B cell (primary cell): Measurements from ENCODE around the gene KCNC1. TPM values are rescaled to one million over a fixed set of nuclear protein-coding genes. Genes with fewer than 3 reads are reported as not detected.

Experiments
- ATAC-seq: fragments of 200-7000 bp; cut with Tn5 transposase; one replicate; pipeline ENCODE4 v1.10.0; 2021; ENCODE audit warnings: low read depth, mild to moderate bottlenecking, moderate number of reproducible peaks, moderate library complexity
- CTCF ChIA-PET: fragments of 350-600 bp; sonication (Branson Sonifier 250); formaldehyde crosslinking; loops from one replicate; lab custom pipeline; 2021; ENCODE audit warnings: antibody characterized with exemption, inconsistent platforms; lab: Charles Lee
- POLR2A ChIA-PET: fragments of 350-600 bp; sonication (Branson Sonifier 250); formaldehyde crosslinking; loops from one replicate; lab custom pipeline; 2021; ENCODE audit warnings: antibody characterized with exemption; lab: Charles Lee
- DNase-seq: peaks from one replicate; pipeline ENCODE4 v3.0.0; 2013
- H2AFZ ChIP-seq: 2 replicates; pipeline ENCODE4 v1.6.1; 2012; ENCODE audit warnings: mild to moderate bottlenecking, low read depth, low read length; ENCODE audit not compliant: insufficient read depth, poor library complexity, severe bottlenecking
- H3K27ac ChIP-seq, 2 donors: 1 replicate in 1 of 2; 2 replicates in 1 of 2; pipeline ENCODE4 v1.5.1; 2012 to 2013; ENCODE audit warnings: low read length in 2 of 2, mild to moderate bottlenecking in 2 of 2, moderate library complexity in 1 of 2
- H3K27me3 ChIP-seq, 4 experiments: fragments of 200-600 bp in 1 of 4; sonication (generic) in 1 of 4; replicated peaks in 1 of 4; 1 replicate in 2 of 4; 2 replicates in 2 of 4; pipeline versions ENCODE4 v1.6.1 to v1.7.0; 2013 to 2016; ENCODE audit warnings: low read length in 3 of 4, mild to moderate bottlenecking in 2 of 4, mixed read lengths in 1 of 4, moderate library complexity in 1 of 4; ENCODE audit not compliant: insufficient read depth in 4 of 4, control insufficient read depth in 3 of 4; ENCODE audit errors: control extremely low read depth in 1 of 4
- H3K36me3 ChIP-seq, 2 experiments: replicated peaks in 1 of 2; 1 replicate in 1 of 2; 2 replicates in 1 of 2; pipeline versions ENCODE4 v1.6.1 to v1.7.1; 2013; ENCODE audit warnings: low read length in 1 of 2; ENCODE audit not compliant: insufficient read depth in 2 of 2, control insufficient read depth in 1 of 2; ENCODE audit errors: control extremely low read depth in 1 of 2, extremely low read depth in 1 of 2
- H3K4me1 ChIP-seq, 2 donors: fragments of 200-600 bp in 1 of 2; sonication (generic) in 1 of 2; 1 replicate in 1 of 2; 2 replicates in 1 of 2; pipeline versions ENCODE4 v1.5.1 to v1.6.1; 2013 to 2017; ENCODE audit warnings: low read length in 2 of 2; ENCODE audit not compliant: control insufficient read depth in 2 of 2, insufficient read depth in 2 of 2
- H3K4me2 ChIP-seq: replicated peaks from 2 replicates; pipeline ENCODE3; 2012; ENCODE audit warnings: mild to moderate bottlenecking, low read depth, low read length; ENCODE audit not compliant: poor library complexity, severe bottlenecking
- H3K4me3 ChIP-seq, 5 experiments: fragments of 200-600 bp in 1 of 5; sonication (generic) in 1 of 5; 1 replicate in 3 of 5; 2 replicates in 2 of 5; pipeline versions ENCODE4 v1.5.1 to v1.7.0; 2011 to 2016; ENCODE audit warnings: low read length in 4 of 5, mild to moderate bottlenecking in 4 of 5, low read depth in 2 of 5, control low read depth in 1 of 5, moderate library complexity in 1 of 5; ENCODE audit not compliant: insufficient read depth in 1 of 5; ENCODE audit errors: control extremely low read depth in 1 of 5, extremely low read depth in 1 of 5
- H3K79me2 ChIP-seq: fragments of 200-600 bp; sonication (generic); one replicate; pipeline ENCODE4 v1.6.0; 2016; ENCODE audit warnings: low read length; ENCODE audit not compliant: control insufficient read depth, insufficient read depth
- H3K9ac ChIP-seq: fragments of 200-600 bp; sonication (generic); 2 replicates; pipeline ENCODE4 v1.6.1; 2017; ENCODE audit warnings: mild to moderate bottlenecking, low read length, moderate library complexity
- H3K9me3 ChIP-seq, 3 donors: one replicate each; pipeline versions ENCODE4 v1.6.1 to v1.7.1; 2013; ENCODE audit warnings: low read length in 2 of 3; ENCODE audit not compliant: control insufficient read depth in 2 of 3, insufficient read depth in 1 of 3; ENCODE audit errors: control extremely low read depth in 1 of 3
- H4K20me1 ChIP-seq: 2 replicates; pipeline ENCODE4 v1.6.0; 2012; ENCODE audit warnings: mild to moderate bottlenecking, low read length; ENCODE audit not compliant: insufficient read depth, control insufficient read depth, poor library complexity, severe bottlenecking
- H3K27ac Mint-ChIP-seq: one replicate; pipeline ENCODE4 v1.8.0; 2021; ENCODE audit warnings: mixed read lengths
- H3K27me3 Mint-ChIP-seq: one replicate; pipeline ENCODE4 v1.8.0; 2021; ENCODE audit warnings: mixed read lengths
- H3K4me1 Mint-ChIP-seq: one replicate; pipeline ENCODE4 v1.8.0; 2021; ENCODE audit warnings: mixed read lengths
- H3K4me3 Mint-ChIP-seq: one replicate; pipeline ENCODE4 v1.8.0; 2021; ENCODE audit warnings: mixed read lengths
- H3K9me3 Mint-ChIP-seq: one replicate; pipeline ENCODE4 v1.8.0; 2022; ENCODE audit warnings: mixed read lengths; ENCODE audit not compliant: insufficient read depth
- CTCF ChIP-seq: fragments of 200-600 bp; IDR thresholded peaks from one replicate; pipeline ENCODE4 v1.8.0; 2022; ENCODE audit warnings: antibody characterized with exemption, mild to moderate bottlenecking
- EZH2 ChIP-seq: IDR thresholded peaks from 2 replicates; pipeline ENCODE4 v1.6.1; 2012; ENCODE audit warnings: borderline replicate concordance, low read depth, mild to moderate bottlenecking, moderate library complexity, low read length; ENCODE audit not compliant: insufficient read depth, poor library complexity, severe bottlenecking
- WGBS: methylation state at CpG from one replicate; pipeline ENCODE4 v1.1.5; 2013; ENCODE audit warnings: missing lambda C conversion rate; ENCODE audit not compliant: insufficient coverage; 5-methylcytosine and 5-hydroxymethylcytosine counted together
- intact Hi-C: fragments of 100-400 bp; cut with micrococcal nuclease; formaldehyde crosslinking; loops from one replicate; pipeline ENCODE4 v1.10.0; 2022
- polyA plus RNA-seq: library from polyadenylated mRNA; depleted of rRNA; stranded (reverse); fragments of >200 nt; gene quantifications from 2 replicates; pipeline ENCODE4 v1.2.3, GENCODE V29; 2012
- total RNA-seq, 2 donors: library from RNA; stranded (reverse); fragments of 120-200 nt in 1 of 2; gene quantifications; 1 replicate in 1 of 2; 2 replicates in 1 of 2; pipeline versions ENCODE4 v1.2.3 to v1.2.4, GENCODE V29; 2013 to 2022

KCNC1 gene
- total and polyA plus RNA-seq, 2 donors (not counting 1 experiment from before 2014, with no cell fraction given), result not detected

- no peaks in the 10 kb centered on the region for H3K4me1 ChIP-seq
- ChIA-PET CTCF (interaction anchor here (1.7 kb wide), 1 partner anchor 17 kb away, joined by 5 read pairs; no protein-coding TSS in a partner anchor), POLR2A (no interaction called here)
- Mint-ChIP-seq H3K27ac (no peak overlapping the region), H3K4me3 (no peak overlapping the region), H3K9me3 (no peaks in the 10 kb centered on the region), H3K27me3 (peaks cover 18% of the 10 kb centered on the region), H3K4me1 (no peaks in the 10 kb centered on the region)
- WGBS, result no CpG with 5 or more reads among the region's 4 CpGs
- H3K36me3 ChIP-seq, result no peaks in the 10 kb centered on the region
- peaks cover 0 to under 1% (median 0%) of the 10 kb centered on the region in 3 donors for H3K9me3 ChIP-seq
- intact Hi-C loops, result no loop called here
- H3K27me3 ChIP-seq, result peaks cover 0 to 42% (median under 1%) of the 10 kb centered on the region in 4 experiments
- H3K4me2 ChIP-seq, result no peak overlapping the region
- no peak overlapping the region for H3K4me3 ChIP-seq
- H3K79me2 ChIP-seq, result no peaks in the 10 kb centered on the region
- no peak for TF ChIP-seq CTCF
- TF ChIP-seq EZH2, result no peak
- H3K9ac ChIP-seq, result no peak overlapping the region
- no peak overlapping the region for H2AFZ ChIP-seq
- no peak for DNase-seq
- no peaks in the 10 kb centered on the region for H4K20me1 ChIP-seq
- no peak overlapping the region for H3K27ac ChIP-seq
- no peak for ATAC-seq
Observed at GRCh38 chr11:17714870-17715269, 19.7 kb upstream of the KCNC1 start.

GRCh38 chr11:17716807-17717206 is 17.8 kb upstream of the KCNC1 start:
- Mint-ChIP-seq H3K27ac (no peak overlapping the region), H3K9me3 (no peaks in the 10 kb centered on the region), H3K27me3 (peaks cover 18% of the 10 kb centered on the region), H3K4me3 (no peak overlapping the region), H3K4me1 (no peaks in the 10 kb centered on the region)
- Histone ChIP-seq H3K4me3 (no peak overlapping the region), H3K27ac (no peak overlapping the region), H3K4me1 (no peaks in the 10 kb centered on the region), H3K9me3 (peaks cover 0 to 9% (median 0%) of the 10 kb centered on the region in 3 donors), H3K79me2 (no peaks in the 10 kb centered on the region), H4K20me1 (no peaks in the 10 kb centered on the region), H3K36me3 (no peaks in the 10 kb centered on the region), H2AFZ (no peak overlapping the region), H3K9ac (no peak overlapping the region), H3K4me2 (no peak overlapping the region), H3K27me3 (peaks cover 0 to 55% (median 4%) of the 10 kb centered on the region in 4 experiments)
- DNase-seq, result no peak
- ChIA-PET CTCF (no interaction called here), POLR2A (no interaction called here)
- TF ChIP-seq CTCF (no peak), EZH2 (no peak)
- ATAC-seq, result no peak
- 89% methylated on average over 2 of the region's 2 CpGs for WGBS
- intact Hi-C loops, result no loop called here
